ENCODE results near the gene SLC13A2. TPM values are rescaled to one million over a fixed set of nuclear protein-coding genes. Genes with fewer than 3 reads are reported as not detected.

SLC13A2 gene
- total RNA-seq, 2 donors from 2014 or later = 24.4 to 26.5 TPM

- intact Hi-C loops (cut with DNase I, micrococcal nuclease) = no loop called here
- no peak for DNase-seq
- no peak for ATAC-seq
Measured at GRCh38 chr17:28547096-28547622, 73.7 kb downstream of the SLC13A2 start.

Other genes starting within 250 kb of the SLC13A2 start
- gene TMEM97, start 154.4 kb upstream of the SLC13A2 start, total RNA-seq = 10 to 100 TPM; 14.2 to 37.7 TPM
- gene IFT20, start 138.2 kb upstream of the SLC13A2 start, total RNA-seq = 10 to 100 TPM; 26.2 to 26.3 TPM
- 10 to 100 TPM; 34.6 to 38.2 TPM for gene TNFAIP1, start 137.9 kb upstream of the SLC13A2 start, total RNA-seq
- gene POLDIP2, start 116.1 kb upstream of the SLC13A2 start, total RNA-seq = 10 to 100 TPM; 80.6 to 82.5 TPM
- gene SEBOX, start 108.4 kb upstream of the SLC13A2 start, total RNA-seq = not detected
- under 1 TPM in 1 of 2 donors, not detected in 1; 0.11 TPM for gene VTN, start 103.3 kb upstream of the SLC13A2 start, total RNA-seq
- gene SARM1, start 102.0 kb upstream of the SLC13A2 start, total RNA-seq = 10 to 100 TPM; 11.7 to 12.7 TPM
- gene SLC46A1, start 67.4 kb upstream of the SLC13A2 start, total RNA-seq = 10 to 100 TPM in 1 of 2 donors, 1 to 10 TPM in 1; 6.3 to 17.5 TPM
- under 1 TPM; 0.36 to 0.64 TPM for gene FOXN1, start 32.7 kb downstream of the SLC13A2 start, total RNA-seq
- gene UNC119, start 79.0 kb downstream of the SLC13A2 start, total RNA-seq = 10 to 100 TPM; 26.7 to 32.4 TPM
- 10 to 100 TPM; 82.5 to 94.6 TPM for gene PIGS, start 97.9 kb downstream of the SLC13A2 start, total RNA-seq
- gene ALDOC, start 103.3 kb downstream of the SLC13A2 start, total RNA-seq = 10 to 100 TPM; 26.0 to 38.6 TPM
- gene SPAG5, start 125.4 kb downstream of the SLC13A2 start, total RNA-seq = 10 to 100 TPM in 1 of 2 donors, 1 to 10 TPM in 1; 9.7 to 24.4 TPM
- 10 to 100 TPM; 10.2 to 13.5 TPM for gene RSKR, start 140.5 kb downstream of the SLC13A2 start, total RNA-seq
- gene BLTP2, start 171.5 kb downstream of the SLC13A2 start, total RNA-seq = 100 to 1,000 TPM; 129 to 135 TPM
- 10 to 100 TPM; 51.1 to 52.3 TPM for gene SDF2, start 188.3 kb downstream of the SLC13A2 start, total RNA-seq
- gene SUPT6H, start 188.6 kb downstream of the SLC13A2 start, total RNA-seq = 10 to 100 TPM; 43.8 to 50.5 TPM
- 1 to 10 TPM; 1.4 to 1.8 TPM for gene PROCA1, start 238.2 kb downstream of the SLC13A2 start, total RNA-seq
- gene RAB34, start 244.2 kb downstream of the SLC13A2 start, total RNA-seq = 10 to 100 TPM in 1 of 2 donors, 1 to 10 TPM in 1; 6.9 to 17.4 TPM
- gene RPL23A, start 246.3 kb downstream of the SLC13A2 start, total RNA-seq = 1,000 to 10,000 TPM; 1,131 to 1,234 TPM

Measured in left colon (tissue), 2 donors.